BLaER1 (cell line): Measurements from ENCODE around the gene SDF4.

ENCODE experiments used
- H3K27ac ChIP-seq: shearing (Covaris generic); formaldehyde crosslinking; 2 replicates; pipeline ENCODE4 v1.8.1; 2022
- H3K27me3 ChIP-seq: shearing (Covaris generic); formaldehyde crosslinking; 2 replicates; pipeline ENCODE4 v1.8.1; 2022
- H3K36me3 ChIP-seq: shearing (Covaris generic); formaldehyde crosslinking; 2 replicates; pipeline ENCODE4 v1.8.1; 2022
- H3K4me1 ChIP-seq: shearing (Covaris generic); formaldehyde crosslinking; 2 replicates; pipeline ENCODE4 v1.8.1; 2022
- H3K4me2 ChIP-seq: shearing (Covaris generic); formaldehyde crosslinking; 2 replicates; pipeline ENCODE4 v1.8.1; 2022
- H3K4me3 ChIP-seq: shearing (Covaris generic); formaldehyde crosslinking; 2 replicates; pipeline ENCODE4 v1.8.1; 2022
- H3K9ac ChIP-seq: shearing (Covaris generic); formaldehyde crosslinking; 2 replicates; pipeline ENCODE4 v1.8.1; 2022
- H3K9me3 ChIP-seq: shearing (Covaris generic); formaldehyde crosslinking; 2 replicates; pipeline ENCODE4 v1.8.1; 2022
- H4K20me1 ChIP-seq: shearing (Covaris generic); formaldehyde crosslinking; 2 replicates; pipeline ENCODE4 v1.8.1; 2022
- Cebpa-rat ChIP-seq: shearing (Covaris generic); IDR thresholded peaks from 2 replicates; pipeline ENCODE4 v1.8.1; 2022

SDF4 gene

DNA sequence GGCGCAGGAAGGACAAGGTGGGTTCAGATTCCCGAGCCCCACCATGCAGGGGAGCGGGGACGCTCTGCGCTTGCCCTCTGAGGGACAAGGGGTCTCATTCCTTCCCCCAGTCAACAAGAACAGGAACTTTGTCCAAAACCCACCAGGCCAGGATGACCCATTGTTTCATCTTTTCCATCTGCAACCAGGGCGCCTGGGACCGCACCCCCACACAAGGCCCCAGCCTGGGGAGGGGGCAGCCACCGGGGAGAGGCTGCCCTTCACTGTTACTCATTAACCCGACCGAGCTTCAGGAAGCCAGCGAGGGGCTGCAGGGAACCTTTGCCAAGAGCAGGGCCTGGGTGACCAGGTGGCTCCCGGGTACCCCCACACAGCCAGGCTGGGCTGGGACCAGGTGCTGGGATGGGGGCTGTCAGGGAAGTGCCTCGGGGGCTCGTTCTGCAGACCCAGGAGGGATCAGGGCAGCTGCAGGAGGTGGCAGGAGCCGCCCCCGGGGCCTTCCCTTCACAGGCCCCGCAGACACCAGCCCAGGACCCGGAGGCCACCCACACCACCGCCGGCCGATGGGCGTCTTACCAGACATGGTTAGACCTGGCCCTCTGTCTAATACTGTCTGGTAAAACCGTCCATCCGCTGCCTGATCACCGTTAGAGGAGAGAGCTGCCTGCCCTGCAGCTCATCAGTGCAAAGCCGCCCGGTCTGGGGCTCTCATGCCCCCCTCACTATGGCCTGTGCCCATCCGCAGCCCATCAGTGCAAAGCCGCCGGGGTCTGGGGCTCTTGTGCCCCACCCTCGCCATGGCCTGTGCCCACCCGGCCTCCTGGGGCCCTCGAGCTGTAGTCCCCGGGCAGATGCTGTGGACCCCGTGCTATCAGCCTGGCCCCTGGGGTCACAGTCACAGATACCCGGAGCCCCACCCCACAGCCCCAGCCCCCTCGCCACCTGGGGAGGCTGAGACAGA is 63.1 kb downstream of the SDF4 start:
- Histone ChIP-seq H3K4me2 (peak overlapping the region; percentile 92), H3K4me3 (no peak overlapping the region), H3K27me3 (peaks cover 37% of the 10 kb centered on the region), H3K9me3 (no peaks in the 10 kb centered on the region), H3K4me1 (peaks cover 94% of the 10 kb centered on the region), H3K36me3 (no peaks in the 10 kb centered on the region), H3K27ac (no peak overlapping the region), H4K20me1 (peaks cover 13% of the 10 kb centered on the region), H3K9ac (no peak overlapping the region)
- no peak for TF ChIP-seq Cebpa-rat

- Histone ChIP-seq H3K4me1 (peaks cover 94% of the 10 kb centered on the region), H3K36me3 (no peaks in the 10 kb centered on the region), H3K9me3 (no peaks in the 10 kb centered on the region), H4K20me1 (peaks cover 13% of the 10 kb centered on the region), H3K4me2 (peak overlapping the region; percentile 92; the same call in 1 of the 2 replicates), H3K4me3 (no peak overlapping the region), H3K27me3 (peaks cover 40% of the 10 kb centered on the region), H3K9ac (no peak overlapping the region), H3K27ac (no peak overlapping the region)
- no peak for TF ChIP-seq Cebpa-rat
Measured at GRCh38 chr1:1167841-1168450, 63.9 kb downstream of the SDF4 start.

DNA sequence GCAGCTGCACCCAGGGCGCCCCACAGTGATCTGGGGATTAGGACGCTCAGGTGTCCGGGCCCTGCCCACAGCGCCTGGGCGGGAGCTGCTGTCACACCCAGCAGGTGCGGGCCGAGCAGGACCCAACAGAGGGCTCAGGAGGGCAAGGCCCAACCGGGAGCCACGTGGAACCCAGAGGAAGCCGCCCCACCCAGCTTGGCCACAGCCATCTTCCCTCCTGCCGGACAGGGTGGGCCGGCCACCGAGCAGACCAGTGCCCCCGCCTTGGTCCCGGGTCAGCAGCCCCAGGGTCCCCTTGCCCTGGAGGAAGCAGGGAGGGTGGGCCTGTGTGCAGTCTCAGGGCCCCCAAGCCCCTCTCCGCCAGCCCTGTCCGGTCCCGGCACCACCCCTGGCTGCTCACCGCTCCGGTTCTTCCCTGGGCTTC is 64.4 kb downstream of the SDF4 start:
- Histone ChIP-seq H3K4me2 (peak overlapping the region; percentile 76; the same call in 1 of the 2 replicates), H3K36me3 (no peaks in the 10 kb centered on the region), H3K9me3 (no peaks in the 10 kb centered on the region), H3K27ac (no peak overlapping the region), H3K4me1 (peaks cover 90% of the 10 kb centered on the region), H3K9ac (no peak overlapping the region), H4K20me1 (peaks cover 13% of the 10 kb centered on the region), H3K27me3 (peaks cover 42% of the 10 kb centered on the region), H3K4me3 (no peak overlapping the region)
- TF ChIP-seq Cebpa-rat, result no peak
